Lower leg skin (tissue), 3 donors: ENCODE results near the gene NEDD9.

Experiments
- CTCF ChIP-seq, 3 donors: fragments of 450-650 bp; IDR thresholded peaks; one replicate each; pipeline ENCODE4 v1.5.1; 2016; ENCODE audit warnings: antibody characterized with exemption in 3 of 3, mild to moderate bottlenecking in 3 of 3, moderate library complexity in 2 of 3
- POLR2A ChIP-seq, 2 donors: fragments of 450-650 bp; IDR thresholded peaks; one replicate each; pipeline ENCODE4 v1.6.1; 2016 to 2017; ENCODE audit warnings: antibody characterized with exemption in 2 of 2, mild to moderate bottlenecking in 1 of 2, moderate library complexity in 1 of 2

- TF ChIP-seq CTCF (IDR thresholded peaks at IDR 0.05): no peak
- TF ChIP-seq POLR2A (IDR thresholded peaks at IDR 0.05): no peak
Measured at GRCh38 chr6:11197175-11197536, 35.3 kb downstream of the NEDD9 start.
